NK-92 (cell line): ENCODE measurements around the gene ADGRG6.

Source experiments
- DNase-seq: peaks from one replicate; lab custom pipeline; 2025; ENCODE audit not compliant: unreplicated experiment; lab: John Stamatoyannopoulos, UW

ADGRG6 gene

GRCh38 chr6:142321451-142321850 lies 19.6 kb downstream of the ADGRG6 start:
- no peak for DNase-seq

DNA sequence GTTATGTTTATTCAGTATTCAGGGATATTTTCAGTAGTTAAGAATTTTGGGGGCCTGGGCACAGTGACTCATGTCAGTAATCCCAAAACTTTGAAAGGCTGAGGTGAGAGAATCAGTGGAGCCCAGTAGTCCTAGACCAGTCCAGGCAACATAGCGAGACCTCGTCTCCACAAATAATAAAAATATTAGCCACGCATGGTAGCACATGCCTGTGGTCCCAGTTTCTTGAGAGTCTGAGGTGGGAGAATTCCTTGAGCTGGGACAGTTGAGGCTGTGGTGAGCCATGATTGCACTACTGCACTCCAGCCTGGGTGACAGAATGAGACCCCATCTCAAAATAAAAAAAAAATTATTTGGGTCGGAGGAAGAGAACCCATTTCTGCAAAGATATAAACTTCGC lies 20.3 kb downstream of the ADGRG6 start:
- no peak for DNase-seq

DNA sequence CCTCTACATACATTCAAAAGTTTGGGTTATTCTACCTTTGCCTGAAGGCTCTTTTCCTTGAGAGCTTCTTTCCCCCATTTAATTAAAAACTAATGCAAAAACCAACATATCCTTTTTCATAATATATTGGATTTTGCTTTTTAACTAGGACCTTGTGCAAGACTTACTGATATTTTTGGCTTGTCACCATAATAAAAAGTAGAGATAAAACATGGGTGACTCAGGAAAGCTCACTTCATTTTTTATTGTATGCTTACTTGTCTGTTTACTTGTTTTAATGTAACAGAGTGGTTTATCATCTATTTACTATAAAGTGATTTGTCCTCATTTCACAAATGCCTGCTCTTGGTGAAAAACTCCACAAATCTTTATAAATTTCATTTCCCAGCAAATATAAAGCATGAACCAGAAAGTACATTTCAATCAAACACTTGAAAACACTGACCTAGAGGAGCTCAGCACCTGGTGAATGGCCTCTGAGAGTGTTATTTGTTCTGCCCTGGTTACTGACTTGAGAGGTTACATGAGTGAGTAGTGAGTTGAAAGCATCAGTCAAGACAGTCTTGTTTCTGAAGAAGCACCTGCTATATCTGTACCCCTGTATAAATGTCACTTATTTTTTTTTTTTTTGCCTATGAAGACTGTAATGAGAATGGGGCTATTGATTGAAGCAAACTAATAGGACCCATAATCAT lies 20.8 kb downstream of the ADGRG6 start:
- DNase-seq: no peak

DNA sequence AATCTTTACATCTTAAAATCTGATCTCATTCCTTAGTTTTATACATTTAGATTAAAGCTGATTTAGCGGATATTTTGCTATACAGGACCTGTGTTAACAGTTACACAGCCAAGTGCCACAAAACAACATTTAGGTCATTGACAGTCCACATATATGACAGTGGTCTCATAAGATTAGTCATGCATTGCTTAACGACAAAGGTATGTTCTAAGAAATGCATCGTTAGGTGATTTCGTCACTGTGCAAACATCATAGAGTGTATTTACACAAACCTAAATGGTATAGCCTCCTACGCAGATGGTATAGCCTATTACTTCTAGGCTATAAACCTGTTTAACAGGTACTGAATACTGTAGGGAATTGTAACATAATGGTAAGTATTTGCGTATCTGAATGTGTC lies 21.6 kb downstream of the ADGRG6 start:
- no peak for DNase-seq

GRCh38 chr6:142324111-142324510 lies 22.3 kb downstream of the ADGRG6 start:
- DNase-seq: no peak

GRCh38 chr6:142325111-142325510 lies 23.3 kb downstream of the ADGRG6 start:
- DNase-seq: no peak

DNA sequence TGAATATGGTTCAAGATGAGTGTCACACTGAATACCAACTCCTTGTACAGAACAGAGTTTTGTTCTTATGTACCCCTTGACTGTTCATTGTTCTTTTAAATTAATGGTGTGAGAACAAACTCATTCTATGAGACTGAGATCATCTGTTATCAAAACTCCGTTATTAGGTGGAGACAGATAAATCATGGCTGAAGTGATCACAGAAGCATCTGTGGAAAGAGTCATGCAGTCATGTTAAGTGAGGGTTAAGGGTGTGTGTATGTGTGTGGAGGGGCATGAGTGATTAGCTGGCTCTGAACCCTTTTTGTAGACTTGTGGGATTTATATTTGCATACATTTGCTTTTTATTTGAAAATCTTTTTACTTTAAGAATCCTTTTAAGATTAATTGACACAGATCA lies 24.7 kb downstream of the ADGRG6 start:
- DNase-seq: no peak

DNA sequence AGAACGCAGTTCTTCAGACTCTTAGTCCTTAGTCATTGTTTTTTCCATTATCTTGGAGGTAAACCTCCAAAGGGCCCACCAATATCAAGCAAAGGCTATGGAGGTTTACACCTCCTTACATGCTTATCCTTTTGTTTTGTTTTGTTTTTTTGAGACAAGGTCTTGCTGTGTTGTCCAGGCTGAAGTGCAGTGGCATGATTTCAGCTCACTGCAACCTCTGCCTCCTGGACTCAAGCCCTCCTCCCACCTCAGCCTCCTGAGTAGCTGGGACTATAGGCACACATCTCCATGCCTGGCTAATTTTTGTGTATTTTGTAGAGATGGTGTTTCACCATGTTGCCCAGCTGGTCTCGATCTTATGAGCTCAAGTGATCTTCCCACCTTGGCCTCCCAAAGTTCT lies 26.3 kb downstream of the ADGRG6 start:
- no peak for DNase-seq

- DNase-seq: no peak
Measured at GRCh38 chr6:142329486-142330113, 27.8 kb downstream of the ADGRG6 start.

DNA sequence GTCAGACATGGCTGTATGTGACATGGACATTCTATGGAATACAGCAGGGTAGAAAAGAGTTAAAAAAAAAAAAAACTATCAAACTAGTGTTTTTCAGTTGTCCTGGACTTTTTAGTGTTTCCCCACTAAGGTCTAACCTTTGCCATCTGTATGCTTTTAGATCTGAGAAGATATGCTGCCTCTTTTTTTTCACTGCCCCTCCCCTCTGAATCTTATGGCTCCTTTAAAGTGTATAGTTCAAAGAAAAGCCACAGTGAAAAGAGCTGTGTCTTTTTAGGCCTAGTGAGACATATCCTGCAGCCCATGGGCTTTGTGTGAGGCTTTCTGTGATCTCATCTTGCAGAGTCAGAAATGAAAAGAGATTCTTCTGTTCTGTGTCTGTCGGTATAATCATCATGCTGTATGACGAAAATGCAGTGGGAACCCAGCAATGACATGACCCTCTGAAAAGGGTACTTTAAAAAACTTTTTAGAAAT lies 29.3 kb downstream of the ADGRG6 start:
- DNase-seq: no peak

- no peak for DNase-seq
Measured at GRCh38 chr6:142331601-142332000, 29.8 kb downstream of the ADGRG6 start.

DNA sequence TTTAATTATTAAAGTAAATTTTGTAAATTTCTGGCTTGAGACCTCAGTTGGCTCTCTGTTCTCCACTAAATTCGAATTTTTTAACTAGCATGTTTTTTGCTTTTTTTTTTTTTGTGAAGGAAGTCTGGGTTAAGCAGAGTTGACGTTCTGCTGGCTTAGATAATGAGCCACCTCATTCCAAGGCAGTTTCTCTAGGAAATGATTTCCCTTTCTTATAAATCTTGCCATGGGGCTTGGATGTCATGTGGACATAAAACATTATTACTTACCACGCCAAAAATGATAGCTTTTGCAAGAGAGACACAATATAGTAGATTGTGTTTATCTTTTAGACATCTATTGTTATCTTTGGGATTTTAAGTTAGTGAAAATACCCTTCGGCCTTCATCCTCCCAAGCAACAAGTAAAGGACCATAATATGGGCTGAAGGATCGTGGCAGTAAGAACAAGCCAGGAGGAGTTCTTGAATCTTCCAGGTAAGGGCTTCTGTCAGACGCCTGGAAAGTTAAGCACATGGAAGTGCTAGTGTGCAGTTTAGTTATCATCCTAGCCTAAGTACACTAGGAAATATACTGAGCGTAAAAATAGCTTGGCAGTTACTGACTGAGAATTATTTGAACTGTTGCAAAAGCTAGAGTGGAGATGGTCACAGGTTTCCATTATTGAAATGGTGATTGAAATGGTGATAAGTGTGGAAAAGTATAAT lies 30.7 kb downstream of the ADGRG6 start:
- no peak for DNase-seq

GRCh38 chr6:142333431-142333830 lies 31.6 kb downstream of the ADGRG6 start:
- no peak for DNase-seq

DNA sequence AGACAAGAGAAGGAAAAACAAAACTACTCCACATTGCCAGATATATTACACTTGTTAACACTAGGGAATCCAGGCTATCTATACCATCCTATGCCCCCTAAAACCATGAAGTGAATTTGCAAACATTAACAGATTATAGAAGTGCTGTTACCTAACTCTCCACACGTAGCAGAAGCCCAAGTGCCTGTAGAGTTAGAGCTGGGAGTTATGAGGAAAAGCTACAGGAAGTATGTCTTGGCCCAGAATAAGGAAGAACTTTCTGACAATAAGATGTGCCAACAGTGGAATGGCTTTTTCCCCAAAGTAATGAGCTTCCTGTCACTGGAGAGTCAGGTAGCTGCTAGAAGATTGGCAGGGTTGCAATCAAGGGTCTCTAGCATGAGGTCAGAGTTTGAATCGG lies 32.5 kb downstream of the ADGRG6 start:
- no peak for DNase-seq

GRCh38 chr6:142335415-142335814 lies 33.6 kb downstream of the ADGRG6 start:
- DNase-seq: no peak

GRCh38 chr6:142336183-142336582 lies 34.4 kb downstream of the ADGRG6 start:
- no peak for DNase-seq

- no peak for DNase-seq
Measured at GRCh38 chr6:142336787-142337186, 35.0 kb downstream of the ADGRG6 start.

DNA sequence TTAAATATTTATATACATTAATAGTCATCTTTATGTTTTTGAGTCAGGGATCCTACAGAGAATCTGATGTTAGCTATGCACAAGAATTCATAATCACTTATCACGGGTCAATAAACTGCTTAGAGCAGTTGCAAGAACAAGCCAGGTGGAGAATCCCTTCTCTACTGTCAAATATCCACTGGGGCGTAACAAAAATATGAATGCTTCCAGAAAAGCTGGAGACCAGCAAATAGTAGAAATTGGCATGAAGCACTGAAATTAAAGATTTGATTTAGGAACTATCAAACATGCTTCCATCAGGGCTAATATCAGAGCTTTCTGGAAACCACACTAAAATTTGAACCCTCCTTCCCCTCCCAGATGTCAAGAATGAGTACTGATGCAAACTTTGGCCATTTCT lies 37.3 kb downstream of the ADGRG6 start:
- no peak for DNase-seq

- no peak for DNase-seq
Measured at GRCh38 chr6:142339968-142340658, 38.3 kb downstream of the ADGRG6 start.

DNA sequence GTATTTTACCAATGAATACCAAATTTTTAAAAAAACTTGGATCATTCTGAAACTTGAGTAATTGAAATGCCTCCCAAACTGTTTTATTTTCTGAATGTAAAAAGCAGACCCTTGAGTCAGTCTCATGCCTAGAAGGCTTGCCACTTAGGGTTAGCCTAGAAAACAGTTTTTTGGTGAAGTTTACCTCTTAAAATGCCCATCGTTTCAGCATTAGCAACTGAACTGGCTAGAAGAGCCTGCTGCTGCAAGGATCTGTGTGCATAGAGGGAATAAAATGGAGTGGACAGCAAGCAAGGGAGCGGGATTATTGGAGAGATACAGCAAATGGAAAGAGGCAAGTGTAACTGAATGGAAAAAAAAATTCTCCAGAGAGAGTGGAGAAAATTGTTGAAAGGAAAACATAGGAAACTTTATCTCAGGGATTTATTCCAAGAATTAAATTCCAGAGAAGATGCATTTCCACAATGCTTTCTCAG lies 40.1 kb downstream of the ADGRG6 start:
- DNase-seq: no peak

DNA sequence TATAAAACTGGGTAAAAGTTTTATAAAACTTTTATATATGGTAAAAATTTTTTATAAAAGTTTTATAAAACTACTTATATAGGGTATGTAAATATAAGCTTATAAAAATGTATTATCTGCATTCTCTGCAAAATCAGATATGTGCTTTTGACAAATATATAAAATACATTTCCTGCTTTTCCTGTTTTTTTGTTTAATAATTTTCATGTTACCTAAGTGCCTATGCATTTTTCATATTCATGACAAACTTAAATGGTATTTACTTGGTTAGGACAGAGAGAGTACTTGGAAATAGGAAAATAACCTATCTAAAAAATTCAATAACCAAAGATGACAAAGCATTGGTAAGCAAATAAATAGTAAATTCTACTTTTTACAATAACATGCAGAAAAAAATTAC lies 41.2 kb downstream of the ADGRG6 start:
- no peak for DNase-seq
